IMR-90 (cell line): ENCODE data around the gene LDLRAD4. TPM values are rescaled to one million over a fixed set of nuclear protein-coding genes. Genes with fewer than 3 reads are reported as not detected.

ENCODE experiments used
- ATAC-seq: fragments of 200-7000 bp; cut with Tn5 transposase; 2 replicates; pipeline ENCODE4 v1.9.1; 2020; ENCODE audit warnings: low read depth, mild to moderate bottlenecking, moderate library complexity
- BruUV-seq: library from RNA; stranded (reverse); fragments of 400-500 nt; replicated peaks from 2 replicates; lab custom pipeline; 2021; lab: Mats Ljungman, UMichigan
- CTCF ChIA-PET: fragments of 300-600 bp; formaldehyde crosslinking; extraction: SDS; loops from one replicate; lab custom pipeline; 2021; ENCODE audit warnings: antibody characterized with exemption; lab: Yijun Ruan, JAX
- POLR2A ChIA-PET: fragments of 300-600 bp; sonication (Branson Sonifier 250); formaldehyde crosslinking; loops from one replicate; lab custom pipeline; 2022; ENCODE audit warnings: antibody characterized with exemption; ENCODE audit not compliant: unreplicated experiment; lab: Charles Lee
- DNase-seq: peaks from one replicate; pipeline ENCODE4 v3.0.0; 2013
- H2AFZ ChIP-seq: replicated peaks from 2 replicates; pipeline ENCODE3; 2013; ENCODE audit warnings: low read length, mild to moderate bottlenecking; ENCODE audit not compliant: poor library complexity
- H2AK5ac ChIP-seq: 2 replicates; pipeline ENCODE4 v1.6.1; 2013; ENCODE audit warnings: low read depth, low read length, inconsistent platforms
- H2AK9ac ChIP-seq: replicated peaks from 2 replicates; pipeline ENCODE3; 2013; ENCODE audit warnings: mild to moderate bottlenecking, low read depth, low read length, moderate library complexity; ENCODE audit not compliant: poor library complexity
- H2BK120ac ChIP-seq: 2 replicates; pipeline ENCODE4 v1.6.1; 2013; ENCODE audit warnings: low read depth, low read length, inconsistent platforms
- H2BK15ac ChIP-seq: 3 replicates; pipeline ENCODE4 v1.6.1; 2013; ENCODE audit warnings: low read depth, low read length, inconsistent platforms
- H2BK20ac ChIP-seq: 2 replicates; pipeline ENCODE4 v1.6.1; 2013; ENCODE audit warnings: low read depth, mild to moderate bottlenecking, inconsistent platforms, low read length, moderate library complexity
- H2BK5ac ChIP-seq: 2 replicates; pipeline ENCODE4 v1.6.1; 2013; ENCODE audit warnings: mild to moderate bottlenecking, low read depth, low read length, inconsistent platforms; ENCODE audit not compliant: poor library complexity, severe bottlenecking
- H3K14ac ChIP-seq: replicated peaks from 2 replicates; pipeline ENCODE4 v1.6.1; 2013; ENCODE audit warnings: low read depth, low read length, inconsistent platforms
- H3K18ac ChIP-seq: 2 replicates; pipeline ENCODE4 v1.6.1; 2013; ENCODE audit warnings: low read depth, low read length, control low read depth
- H3K23ac ChIP-seq: 2 replicates; pipeline ENCODE4 v1.6.1; 2013; ENCODE audit warnings: low read depth, low read length, inconsistent platforms
- H3K27ac ChIP-seq: 2 replicates; pipeline ENCODE4 v1.5.1; 2013; ENCODE audit warnings: mild to moderate bottlenecking, control low read depth, low read length; ENCODE audit not compliant: insufficient read depth
- H3K27me3 ChIP-seq: 2 replicates; pipeline ENCODE4 v1.6.1; 2013; ENCODE audit warnings: low read length; ENCODE audit not compliant: control insufficient read depth, insufficient read depth
- H3K36me3 ChIP-seq: 2 replicates; pipeline ENCODE4 v1.6.1; 2013; ENCODE audit warnings: low read length, mixed read lengths; ENCODE audit not compliant: control insufficient read depth, insufficient read depth
- H3K4ac ChIP-seq: 2 replicates; pipeline ENCODE4 v1.6.1; 2013; ENCODE audit warnings: low read depth, low read length, inconsistent platforms
- H3K4me1 ChIP-seq: 2 replicates; pipeline ENCODE4 v1.6.1; 2013; ENCODE audit warnings: low read length, mixed read lengths; ENCODE audit not compliant: control insufficient read depth, insufficient read depth
- H3K4me2 ChIP-seq: 2 replicates; pipeline ENCODE4 v1.6.1; 2013; ENCODE audit warnings: low read depth, mild to moderate bottlenecking, control low read depth, low read length, moderate library complexity
- H3K4me3 ChIP-seq: 2 replicates; pipeline ENCODE4 v1.5.1; 2013; ENCODE audit warnings: low read depth, mild to moderate bottlenecking, control low read depth, low read length, moderate library complexity; ENCODE audit not compliant: insufficient read depth
- H3K56ac ChIP-seq: 2 replicates; pipeline ENCODE4 v1.6.1; 2013; ENCODE audit warnings: low read length, inconsistent platforms; ENCODE audit not compliant: insufficient read depth; ENCODE audit errors: extremely low read depth
- H3K79me1 ChIP-seq, 2 experiments: 2 replicates each; pipeline ENCODE4 v1.6.1; 2013; ENCODE audit warnings: low read length in 2 of 2, inconsistent platforms in 1 of 2, low read depth in 1 of 2
- H3K9ac ChIP-seq: 2 replicates; pipeline ENCODE4 v1.6.1; 2013; ENCODE audit warnings: low read depth, low read length, control low read depth
- H3K9me1 ChIP-seq: 2 replicates; pipeline ENCODE4 v1.6.1; 2013; ENCODE audit warnings: low read length, inconsistent platforms; ENCODE audit not compliant: insufficient read depth
- H3K9me3 ChIP-seq: 2 replicates; pipeline ENCODE4 v1.6.1; 2013; ENCODE audit warnings: low read length; ENCODE audit not compliant: control insufficient read depth, insufficient read depth
- H4K20me1 ChIP-seq: 2 replicates; pipeline ENCODE4 v1.6.1; 2013; ENCODE audit warnings: low read length, inconsistent platforms; ENCODE audit not compliant: insufficient read depth
- H4K5ac ChIP-seq: 2 replicates; pipeline ENCODE4 v1.6.1; 2013; ENCODE audit warnings: mild to moderate bottlenecking, low read depth, low read length, control low read depth
- H4K8ac ChIP-seq, 2 experiments: 2 replicates each; pipeline ENCODE4 v1.6.1; 2013; ENCODE audit warnings: low read depth in 2 of 2, low read length in 2 of 2, control low read depth in 1 of 2, inconsistent platforms in 1 of 2
- H4K91ac ChIP-seq: 2 replicates; pipeline ENCODE4 v1.6.1; 2013; ENCODE audit warnings: low read depth, low read length, inconsistent platforms; ENCODE audit not compliant: insufficient read depth
- BHLHE40 ChIP-seq: fragments of 150-350 bp; IDR thresholded peaks from 2 replicates; pipeline ENCODE4 v1.6.1; 2016; ENCODE audit warnings: mild to moderate bottlenecking, low read depth, low read length
- CEBPB ChIP-seq: IDR thresholded peaks from 2 replicates; pipeline ENCODE4 v1.6.1; 2012; ENCODE audit warnings: low read depth, low read length, improper control_type of control experiment
- CHD1 ChIP-seq: IDR thresholded peaks from 2 replicates; pipeline ENCODE4 v1.6.1; 2012; ENCODE audit warnings: low read depth, low read length, improper control_type of control experiment
- FOS ChIP-seq: fragments of 150-350 bp; IDR thresholded peaks from 2 replicates; pipeline ENCODE4 v1.6.1; 2016; ENCODE audit warnings: low read depth, low read length
- MAFK ChIP-seq: IDR thresholded peaks from 2 replicates; pipeline ENCODE4 v1.6.1; 2012; ENCODE audit warnings: low read depth, low read length, improper control_type of control experiment
- MAZ ChIP-seq: IDR thresholded peaks from 2 replicates; pipeline ENCODE4 v1.6.1; 2012; ENCODE audit warnings: low read depth, mild to moderate bottlenecking, low read length, improper control_type of control experiment, moderate library complexity, borderline replicate concordance
- MXI1 ChIP-seq: IDR thresholded peaks from 2 replicates; pipeline ENCODE4 v1.6.1; 2012; ENCODE audit warnings: low read depth, mild to moderate bottlenecking, low read length, moderate library complexity, borderline replicate concordance
- NFE2L2 ChIP-seq: fragments of 150-350 bp; IDR thresholded peaks from 2 replicates; pipeline ENCODE4 v1.6.1; 2016; ENCODE audit warnings: low read depth, mild to moderate bottlenecking, low read length
- POLR2A ChIP-seq: IDR thresholded peaks from 2 replicates; pipeline ENCODE4 v1.6.1; 2012; ENCODE audit warnings: mild to moderate bottlenecking, low read depth, low read length
- RAD21 ChIP-seq: IDR thresholded peaks from 2 replicates; pipeline ENCODE4 v1.6.1; 2012; ENCODE audit warnings: low read length, improper control_type of control experiment
- RCOR1 ChIP-seq: IDR thresholded peaks from 2 replicates; pipeline ENCODE4 v1.6.1; 2012; ENCODE audit warnings: mild to moderate bottlenecking, low read length, improper control_type of control experiment; ENCODE audit not compliant: insufficient replicate concordance
- RFX5 ChIP-seq: IDR thresholded peaks from 2 replicates; pipeline ENCODE4 v1.8.0; 2012; ENCODE audit warnings: low read depth, mild to moderate bottlenecking, low read length, moderate library complexity
- SMC3 ChIP-seq: fragments of 150-350 bp; IDR thresholded peaks from 2 replicates; pipeline ENCODE4 v1.6.1; 2016; ENCODE audit warnings: low read depth, mild to moderate bottlenecking, antibody characterized with exemption, low read length, moderate library complexity
- WGBS, 2 experiments: methylation state at CpG; one replicate each; pipeline versions ENCODE4 v1.1.5 to v1.1.7; 2013; ENCODE audit warnings: missing lambda C conversion rate in 2 of 2; ENCODE audit not compliant: insufficient read length in 1 of 2; ENCODE audit errors: extremely low coverage in 2 of 2; 5-methylcytosine and 5-hydroxymethylcytosine counted together
- dilution Hi-C: fragments of 300-500 bp; cut with HindIII; formaldehyde crosslinking; loops from one replicate; pipeline ENCODE4 v1.14.3; 2018; ENCODE audit warnings: low sequenced_read_pairs; ENCODE audit not compliant: unreplicated experiment
- in situ Hi-C: fragments of 300-500 bp; cut with MboI; formaldehyde crosslinking; loops from 3 replicates; pipeline ENCODE4 v1.14.3; 2019; ENCODE audit warnings: low sequenced_read_pairs, inconsistent platforms, mixed read lengths
- intact Hi-C: fragments of 100-400 bp; cut with micrococcal nuclease; formaldehyde crosslinking; loops from 2 replicates; pipeline ENCODE4 v1.10.0; 2022
- polyA plus RNA-seq, 3 experiments: library from polyadenylated mRNA; depleted of rRNA; stranded (reverse); fragments of >200 nt; gene quantifications; 2 replicates each; pipeline ENCODE4 v1.2.3, GENCODE V29; 2012; ENCODE audit warnings: low replicate concordance in 1 of 3
- total RNA-seq: library from RNA; depleted of rRNA; stranded (reverse); fragments of >200 nt; gene quantifications from 2 replicates; pipeline ENCODE4 v1.2.3, GENCODE V29; 2012
- TF ChIP-seq, protein P1 (sequence below): fragments of 150-350 bp; IDR thresholded peaks from 2 replicates; pipeline ENCODE4 v1.6.1; 2016; ENCODE audit warnings: low read depth, mild to moderate bottlenecking, low read length, moderate library complexity, borderline replicate concordance
- TF ChIP-seq, protein P2 (sequence below): fragments of 150-350 bp; IDR thresholded peaks from 2 replicates; pipeline ENCODE4 v1.6.1; 2017; ENCODE audit warnings: mild to moderate bottlenecking, antibody characterized with exemption, low read length, low read depth
- TF ChIP-seq, protein P3 (sequence below): conservative IDR thresholded peaks from 2 replicates; pipeline ENCODE4 v1.5.1; 2012; ENCODE audit warnings: mild to moderate bottlenecking, low read depth, low read length, improper control_type of control experiment

Gene LDLRAD4
- total and polyA plus RNA-seq, 2 of the 4 experiments (the other 2 are of a cell fraction): not detected

DNA sequence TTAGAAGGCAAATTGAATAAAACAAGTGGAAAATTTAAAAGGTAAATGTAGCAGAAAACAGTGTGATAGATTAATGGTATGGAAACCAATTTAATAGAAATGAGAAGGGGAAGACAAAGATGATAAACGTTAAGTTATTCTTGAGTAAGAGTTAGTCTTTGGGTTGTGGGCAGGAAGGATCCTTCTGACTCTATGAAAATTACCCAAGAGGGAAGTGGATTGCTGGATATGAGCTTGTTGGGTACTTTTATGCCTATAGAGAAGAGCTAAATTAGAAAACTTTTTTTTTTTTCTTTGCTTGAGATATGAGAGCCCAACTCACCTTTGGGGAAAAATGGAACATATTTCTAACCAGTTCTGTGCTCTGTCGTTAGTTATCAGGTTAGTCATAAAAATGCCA lies 144.0 kb downstream of the LDLRAD4 start:
- Histone ChIP-seq H4K91ac (no peak overlapping the region), H2AK9ac (no peak overlapping the region), H3K27ac (no peak overlapping the region), H3K4me2 (no peak overlapping the region), H3K9me3 (no peaks in the 10 kb centered on the region), H3K4me3 (no peak overlapping the region), H3K23ac (no peak overlapping the region), H3K79me1 (no peaks in the 10 kb centered on the region), H3K4ac (no peak overlapping the region), H3K27me3 (no peaks in the 10 kb centered on the region), H3K18ac (no peak overlapping the region), H3K9me1 (no peaks in the 10 kb centered on the region), H3K4me1 (no peaks in the 10 kb centered on the region), H4K5ac (no peak overlapping the region), H3K9ac (no peak overlapping the region), H3K14ac (no peak overlapping the region), H2AFZ (no peak overlapping the region), H2BK15ac (no peak overlapping the region), H3K56ac (no peak overlapping the region), H2BK20ac (no peak overlapping the region), H4K20me1 (no peaks in the 10 kb centered on the region), H4K8ac (no peak overlapping the region), H2BK120ac (no peak overlapping the region), H3K36me3 (no peaks in the 10 kb centered on the region), H2AK5ac (no peak overlapping the region), H2BK5ac (no peak overlapping the region)
- POLR2A ChIA-PET: no interaction called here
- no CpG with 5 or more reads among the region's 2 CpGs for WGBS, 2 experiments
- DNase-seq (no peak), ATAC-seq (no peak)
- dilution Hi-C loops (no loop called here), intact Hi-C loops (no loop called here), in situ Hi-C loops (no loop called here)
- CTCF ChIA-PET: no interaction called here
- no TSS peak for BruUV-seq
- TF ChIP-seq CHD1: no peak
- TF ChIP-seq MXI1: no peak
- TF ChIP-seq RAD21: no peak
- TF ChIP-seq, protein P1, sequence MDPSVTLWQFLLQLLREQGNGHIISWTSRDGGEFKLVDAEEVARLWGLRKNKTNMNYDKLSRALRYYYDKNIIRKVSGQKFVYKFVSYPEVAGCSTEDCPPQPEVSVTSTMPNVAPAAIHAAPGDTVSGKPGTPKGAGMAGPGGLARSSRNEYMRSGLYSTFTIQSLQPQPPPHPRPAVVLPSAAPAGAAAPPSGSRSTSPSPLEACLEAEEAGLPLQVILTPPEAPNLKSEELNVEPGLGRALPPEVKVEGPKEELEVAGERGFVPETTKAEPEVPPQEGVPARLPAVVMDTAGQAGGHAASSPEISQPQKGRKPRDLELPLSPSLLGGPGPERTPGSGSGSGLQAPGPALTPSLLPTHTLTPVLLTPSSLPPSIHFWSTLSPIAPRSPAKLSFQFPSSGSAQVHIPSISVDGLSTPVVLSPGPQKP: no peak
- no peak for TF ChIP-seq BHLHE40
- no peak for TF ChIP-seq POLR2A
- TF ChIP-seq, protein P2, sequence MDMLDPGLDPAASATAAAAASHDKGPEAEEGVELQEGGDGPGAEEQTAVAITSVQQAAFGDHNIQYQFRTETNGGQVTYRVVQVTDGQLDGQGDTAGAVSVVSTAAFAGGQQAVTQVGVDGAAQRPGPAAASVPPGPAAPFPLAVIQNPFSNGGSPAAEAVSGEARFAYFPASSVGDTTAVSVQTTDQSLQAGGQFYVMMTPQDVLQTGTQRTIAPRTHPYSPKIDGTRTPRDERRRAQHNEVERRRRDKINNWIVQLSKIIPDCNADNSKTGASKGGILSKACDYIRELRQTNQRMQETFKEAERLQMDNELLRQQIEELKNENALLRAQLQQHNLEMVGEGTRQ: no peak
- no peak for TF ChIP-seq FOS
- TF ChIP-seq RCOR1: no peak
- no peak for TF ChIP-seq MAZ
- TF ChIP-seq, protein P3, sequence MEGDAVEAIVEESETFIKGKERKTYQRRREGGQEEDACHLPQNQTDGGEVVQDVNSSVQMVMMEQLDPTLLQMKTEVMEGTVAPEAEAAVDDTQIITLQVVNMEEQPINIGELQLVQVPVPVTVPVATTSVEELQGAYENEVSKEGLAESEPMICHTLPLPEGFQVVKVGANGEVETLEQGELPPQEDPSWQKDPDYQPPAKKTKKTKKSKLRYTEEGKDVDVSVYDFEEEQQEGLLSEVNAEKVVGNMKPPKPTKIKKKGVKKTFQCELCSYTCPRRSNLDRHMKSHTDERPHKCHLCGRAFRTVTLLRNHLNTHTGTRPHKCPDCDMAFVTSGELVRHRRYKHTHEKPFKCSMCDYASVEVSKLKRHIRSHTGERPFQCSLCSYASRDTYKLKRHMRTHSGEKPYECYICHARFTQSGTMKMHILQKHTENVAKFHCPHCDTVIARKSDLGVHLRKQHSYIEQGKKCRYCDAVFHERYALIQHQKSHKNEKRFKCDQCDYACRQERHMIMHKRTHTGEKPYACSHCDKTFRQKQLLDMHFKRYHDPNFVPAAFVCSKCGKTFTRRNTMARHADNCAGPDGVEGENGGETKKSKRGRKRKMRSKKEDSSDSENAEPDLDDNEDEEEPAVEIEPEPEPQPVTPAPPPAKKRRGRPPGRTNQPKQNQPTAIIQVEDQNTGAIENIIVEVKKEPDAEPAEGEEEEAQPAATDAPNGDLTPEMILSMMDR: no peak
- TF ChIP-seq RFX5: no peak
- TF ChIP-seq MAFK: no peak
- no peak for TF ChIP-seq CEBPB
- no peak for TF ChIP-seq SMC3
- no peak for TF ChIP-seq NFE2L2
